ENCODE measurements around the gene POLR1F. TPM values are rescaled to one million over a fixed set of nuclear protein-coding genes. Genes with fewer than 3 reads are reported as not detected.

POLR1F gene
- total and polyA plus RNA-seq, 9 of the 15 experiments (the other 6 are each of a cell fraction or from before 2014, with no cell fraction given) = 17.5 to 95.3 (median 32.7) TPM

DNA sequence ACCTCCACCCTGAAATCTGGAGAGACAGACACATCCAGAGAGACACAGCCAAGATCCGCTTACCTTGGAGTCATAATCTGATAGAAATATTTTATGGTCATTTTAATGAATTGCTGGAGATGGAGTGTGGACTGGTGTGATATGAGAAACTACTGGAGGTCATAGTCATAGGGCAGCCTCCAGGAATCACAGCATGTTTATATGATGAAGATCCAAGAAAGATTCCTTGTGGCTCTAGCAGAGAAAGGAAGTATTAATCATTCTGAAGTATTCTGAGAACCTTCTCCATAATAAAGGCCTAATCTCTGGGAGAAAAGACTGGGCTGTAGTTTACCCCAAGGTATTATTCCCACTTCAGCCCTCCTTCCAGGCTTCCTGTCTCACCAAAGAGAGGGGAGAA is 38.0 kb downstream of the POLR1F start:
- Histone ChIP-seq H3K9ac (ENCODE audit: insufficient read depth in 1 of 2, low read depth in 2 of 2, low read length in 2 of 2) (no peak overlapping the region), H3K4me1 (replicated peaks in 1 of 2; ENCODE audit: control insufficient read depth in 2 of 2, insufficient read depth in 2 of 2, low read length in 2 of 2) (no peaks in the 10 kb centered on the region; a peak in 1 of 5 replicates), H3K4me2 (ENCODE audit: insufficient read depth, low read length) (no peak overlapping the region), H3K79me2 (ENCODE audit: control insufficient read depth, insufficient read depth, low read length) (no peaks in the 10 kb centered on the region), H3K27me3 (ENCODE audit: control insufficient read depth in 2 of 2, insufficient read depth in 2 of 2, low read length in 2 of 2) (no peaks in the 10 kb centered on the region), H3K27ac (ENCODE audit: extremely low read depth, low read depth, low read length) (no peak overlapping the region), H4K20me1 (replicated peaks; ENCODE audit: control insufficient read depth, insufficient read depth, low read length) (no peaks in the 10 kb centered on the region), H3K9me1 (ENCODE audit: control insufficient read depth, insufficient read depth, low read length) (no peaks in the 10 kb centered on the region), H3K36me3 (ENCODE audit: control insufficient read depth, insufficient read depth, low read length) (no peaks in the 10 kb centered on the region), H2AFZ (ENCODE audit: low read depth, low read length) (no peak overlapping the region), H3K9me3 (replicated peaks; ENCODE audit: control insufficient read depth, insufficient read depth, low read depth, low read length) (no peaks in the 10 kb centered on the region), H3K4me3 (no peak overlapping the region)
- FAIRE-seq (no peak), ATAC-seq (no peak), DNase-seq (ENCODE audit: extremely low read depth in 1 of 4, low spot score in 3 of 4) (no peak)
- BruUV-seq (replicated peaks) = no TSS peak
- no peak for TF ChIP-seq ZNF324 (CRISPR knock-in tag; IDR thresholded peaks at IDR 0.05)
- no peak for TF ChIP-seq SRSF3 (IDR thresholded peaks at IDR 0.05; ENCODE audit: insufficient read depth, low read length)
- TF ChIP-seq ZNF444 (CRISPR knock-in tag; IDR thresholded peaks at IDR 0.05) = no peak
- no peak for TF ChIP-seq NFATC3 (IDR thresholded peaks at IDR 0.05)
- TF ChIP-seq NRF1 (conservative IDR thresholded peaks at IDR 0.05 in 1 of 2, IDR thresholded peaks at IDR 0.05 in 1 of 2) = no peak
- TF ChIP-seq ZNF175 (CRISPR knock-in tag; IDR thresholded peaks at IDR 0.05; ENCODE audit: low read depth) = no peak
- no peak for TF ChIP-seq ARID2 (IDR thresholded peaks at IDR 0.05)
- no peak for TF ChIP-seq SNIP1 (IDR thresholded peaks at IDR 0.05; ENCODE audit: low read depth)
- no peak for TF ChIP-seq ZNF561 (CRISPR knock-in tag; conservative IDR thresholded peaks at IDR 0.05)
- TF ChIP-seq GTF2E2 (tag; IDR thresholded peaks at IDR 0.05) = no peak
- no peak for TF ChIP-seq ZC3H4 (CRISPR knock-in tag; IDR thresholded peaks at IDR 0.05; ENCODE audit: borderline replicate concordance)
- no peak for TF ChIP-seq NR2C2 (CRISPR knock-in tag; IDR thresholded peaks at IDR 0.05)
- TF ChIP-seq NR2C2 (tag; IDR thresholded peaks at IDR 0.05) = no peak
- 33% methylated on average over 1 of the region's 1 CpG for WGBS (ENCODE audit: insufficient coverage, low coverage, missing lambda C conversion rate)
- ChIA-PET CTCF (ENCODE audit: low intra/inter-chr PET ratio) (no interaction called here), POLR2A (no interaction called here)
- intact Hi-C loops (cut with micrococcal nuclease) = no loop called here
- in situ Hi-C loops (cut with MboI) = loop anchor here (25.0 kb wide), 1 partner anchor 1309 kb away; no protein-coding TSS in a partner anchor

All from K562 (cell line).